ENCODE data around the gene PALLD. TPM values are rescaled to one million over a fixed set of nuclear protein-coding genes. Genes with fewer than 3 reads are reported as not detected.

The PALLD gene
- total RNA-seq, 1 experiment from 2014 or later: 18.3 TPM

DNA sequence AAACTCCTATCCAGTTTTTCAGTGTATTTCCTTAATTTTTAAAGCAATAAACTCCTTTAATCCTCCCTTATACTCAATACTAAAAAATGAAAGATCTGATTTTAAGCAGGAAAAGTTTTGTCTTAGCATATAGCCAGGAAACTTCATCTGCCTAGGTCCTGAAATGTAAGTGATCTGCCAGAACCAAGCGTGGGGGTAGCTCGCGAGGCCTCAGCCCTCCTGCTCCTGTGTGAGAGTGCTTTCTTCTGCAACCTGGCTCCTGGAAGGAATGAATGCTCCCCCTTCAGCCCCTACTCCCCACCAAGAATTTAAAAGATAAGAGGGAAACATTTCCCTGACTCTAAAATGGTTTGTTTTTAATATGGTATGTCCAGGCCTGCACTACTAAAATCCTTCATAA is 353.1 kb downstream of the PALLD start:
- Histone ChIP-seq H3K9ac (ENCODE audit: extremely low read depth, insufficient read length, low read length) (no peak overlapping the region), H3K27ac (ENCODE audit: insufficient read length, low read depth, low read length) (no peak overlapping the region), H2AK5ac (ENCODE audit: insufficient read length, low read length) (no peak overlapping the region), H2BK20ac (ENCODE audit: low read depth, low read length, poor library complexity, severe bottlenecking) (no peak overlapping the region), H3K4ac (ENCODE audit: low read depth, low read length) (no peak overlapping the region), H3K18ac (ENCODE audit: insufficient read length, low read depth, low read length) (no peak overlapping the region), H2AFZ (ENCODE audit: low read length) (no peak overlapping the region), H3K4me1 (ENCODE audit: insufficient read depth, low read length) (peaks cover 11% of the 10 kb centered on the region), H2BK15ac (ENCODE audit: low read depth, low read length) (no peak overlapping the region), H3K9me3 (ENCODE audit: control insufficient read depth, low read depth, low read length) (no peaks in the 10 kb centered on the region), H3K79me2 (ENCODE audit: insufficient read depth, low read length) (no peaks in the 10 kb centered on the region), H3K79me1 (ENCODE audit: insufficient read depth, low read depth, low read length, poor library complexity, severe bottlenecking) (no peaks in the 10 kb centered on the region), H4K8ac (replicated peaks; ENCODE audit: insufficient read length, low read depth, low read length) (no peak overlapping the region), H2BK12ac (ENCODE audit: insufficient read length, low read depth, low read length) (no peak overlapping the region), H3K23me2 (ENCODE audit: insufficient read length, low read depth, low read length, poor library complexity, severe bottlenecking) (no peaks in the 10 kb centered on the region), H3K14ac (ENCODE audit: insufficient read depth, low read length) (no peak overlapping the region), H3K56ac (ENCODE audit: insufficient read length, low read depth, low read length) (no peak overlapping the region), H4K5ac (ENCODE audit: insufficient read length, low read depth, low read length) (no peak overlapping the region), H3T11ph (ENCODE audit: low read length) (no peak overlapping the region), H3K27me3 (ENCODE audit: insufficient read depth, low read length) (no peaks in the 10 kb centered on the region), H2BK5ac (ENCODE audit: insufficient read length, low read length) (no peak overlapping the region), H3K4me2 (ENCODE audit: insufficient read depth, insufficient read length, low read length) (no peak overlapping the region), H2BK120ac (ENCODE audit: low read depth, low read length, poor library complexity, severe bottlenecking) (no peak overlapping the region), H4K91ac (ENCODE audit: insufficient read length, low read depth, low read length) (no peak overlapping the region), H4K20me1 (ENCODE audit: control insufficient read depth, insufficient read depth, insufficient read length) (no peaks in the 10 kb centered on the region), H3K23ac (ENCODE audit: insufficient read length, low read depth, low read length) (no peak overlapping the region)
- Mint-ChIP-seq H3K36me3 (ENCODE audit: insufficient read depth in 1 of 3, low read depth in 3 of 3) (no peaks in the 10 kb centered on the region; a peak in 1 of 7 replicates), H3K27ac (peak overlapping the region in 2 of 3 experiments; percentile 80 to 97; a peak in 5 of 7 replicates), H3K4me1 (peaks cover 51 to 57% of the 10 kb centered on the region in 2 experiments), H3K27me3 (ENCODE audit: low read depth) (peaks cover 4% of the 10 kb centered on the region), H3K9me3 (no peaks in the 10 kb centered on the region), H3K4me3 (peak overlapping the region in 1 of 2 experiments; percentile 56; a peak in 2 of 5 replicates)
- no peak for DNase-seq
- TF ChIP-seq, protein P1, sequence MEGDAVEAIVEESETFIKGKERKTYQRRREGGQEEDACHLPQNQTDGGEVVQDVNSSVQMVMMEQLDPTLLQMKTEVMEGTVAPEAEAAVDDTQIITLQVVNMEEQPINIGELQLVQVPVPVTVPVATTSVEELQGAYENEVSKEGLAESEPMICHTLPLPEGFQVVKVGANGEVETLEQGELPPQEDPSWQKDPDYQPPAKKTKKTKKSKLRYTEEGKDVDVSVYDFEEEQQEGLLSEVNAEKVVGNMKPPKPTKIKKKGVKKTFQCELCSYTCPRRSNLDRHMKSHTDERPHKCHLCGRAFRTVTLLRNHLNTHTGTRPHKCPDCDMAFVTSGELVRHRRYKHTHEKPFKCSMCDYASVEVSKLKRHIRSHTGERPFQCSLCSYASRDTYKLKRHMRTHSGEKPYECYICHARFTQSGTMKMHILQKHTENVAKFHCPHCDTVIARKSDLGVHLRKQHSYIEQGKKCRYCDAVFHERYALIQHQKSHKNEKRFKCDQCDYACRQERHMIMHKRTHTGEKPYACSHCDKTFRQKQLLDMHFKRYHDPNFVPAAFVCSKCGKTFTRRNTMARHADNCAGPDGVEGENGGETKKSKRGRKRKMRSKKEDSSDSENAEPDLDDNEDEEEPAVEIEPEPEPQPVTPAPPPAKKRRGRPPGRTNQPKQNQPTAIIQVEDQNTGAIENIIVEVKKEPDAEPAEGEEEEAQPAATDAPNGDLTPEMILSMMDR (conservative IDR thresholded peaks at IDR 0.05): no peak
- WGBS (ENCODE audit: extremely low coverage, insufficient read length, low lambda C conversion rate): no CpG with 5 or more reads among the region's 3 CpGs

Data from H9 (cell line).